Hematopoietic multipotent progenitor cell (in vitro differentiated cells): ENCODE measurements around the gene GATAD2A. TPM values are rescaled to one million over a fixed set of nuclear protein-coding genes. Genes with fewer than 3 reads are reported as not detected.

ENCODE experiments used
- DNase-seq, 3 donors: peaks; one replicate each; pipeline ENCODE4 v3.0.0-alpha.2; 2011 to 2015; ENCODE audit warnings: low read depth in 2 of 3, low spot score in 2 of 3
- total RNA-seq: library from RNA; depleted of rRNA; stranded (reverse); fragments of >200 nt; gene quantifications from one replicate; pipeline ENCODE4 v1.2.3, GENCODE V29; 2012

GATAD2A gene
- total RNA-seq, 1 donor, result 47.1 TPM

DNA sequence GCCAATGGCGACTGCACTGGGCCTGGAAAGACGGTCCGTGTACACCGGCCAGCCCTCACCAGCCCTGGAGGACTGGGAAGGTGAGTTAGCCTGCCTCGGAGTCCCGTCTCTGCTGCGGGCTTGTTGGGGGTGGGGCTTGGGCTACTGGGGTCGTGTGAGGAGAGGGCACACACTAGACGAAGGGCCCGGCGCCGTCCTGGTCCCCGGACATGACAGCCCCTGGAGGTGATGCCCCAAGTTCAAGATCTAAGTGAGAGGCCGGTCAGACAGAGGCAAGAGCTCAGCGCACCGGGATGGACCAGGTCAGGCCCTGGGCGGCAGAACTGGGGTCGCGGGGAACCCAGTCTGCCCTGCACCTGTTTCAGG lies 134.2 kb downstream of the GATAD2A start:
- no peak for DNase-seq

DNA sequence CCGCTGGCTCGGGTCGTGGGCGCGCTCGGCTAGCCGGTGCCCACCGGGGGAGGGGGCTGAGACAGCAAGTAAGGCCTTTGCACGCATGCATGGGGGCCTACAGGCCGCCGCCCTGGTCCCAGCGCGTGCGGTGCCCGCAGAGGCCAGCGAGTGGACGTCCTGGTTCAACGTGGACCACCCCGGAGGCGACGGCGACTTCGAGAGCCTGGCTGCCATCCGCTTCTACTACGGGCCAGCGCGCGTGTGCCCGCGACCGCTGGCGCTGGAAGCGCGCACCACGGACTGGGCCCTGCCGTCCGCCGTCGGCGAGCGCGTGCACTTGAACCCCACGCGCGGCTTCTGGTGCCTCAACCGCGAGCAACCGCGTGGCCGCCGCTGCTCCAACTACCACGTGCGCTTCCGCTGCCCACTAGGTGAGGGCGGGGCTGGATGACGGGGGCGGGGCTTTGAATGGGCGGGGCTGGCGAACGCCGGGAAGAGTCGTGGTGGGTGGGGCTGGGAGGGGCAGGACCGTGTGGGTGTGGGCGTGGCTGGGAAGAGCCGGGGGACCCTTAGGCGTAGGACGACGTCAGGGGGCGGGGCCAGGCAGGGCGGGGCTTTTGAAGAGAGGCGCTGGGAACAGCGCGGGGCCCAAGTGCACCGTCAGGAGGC lies 134.7 kb downstream of the GATAD2A start:
- DNase-seq, result peak in 2 of 3 donors; percentile 70 to 80

DNA sequence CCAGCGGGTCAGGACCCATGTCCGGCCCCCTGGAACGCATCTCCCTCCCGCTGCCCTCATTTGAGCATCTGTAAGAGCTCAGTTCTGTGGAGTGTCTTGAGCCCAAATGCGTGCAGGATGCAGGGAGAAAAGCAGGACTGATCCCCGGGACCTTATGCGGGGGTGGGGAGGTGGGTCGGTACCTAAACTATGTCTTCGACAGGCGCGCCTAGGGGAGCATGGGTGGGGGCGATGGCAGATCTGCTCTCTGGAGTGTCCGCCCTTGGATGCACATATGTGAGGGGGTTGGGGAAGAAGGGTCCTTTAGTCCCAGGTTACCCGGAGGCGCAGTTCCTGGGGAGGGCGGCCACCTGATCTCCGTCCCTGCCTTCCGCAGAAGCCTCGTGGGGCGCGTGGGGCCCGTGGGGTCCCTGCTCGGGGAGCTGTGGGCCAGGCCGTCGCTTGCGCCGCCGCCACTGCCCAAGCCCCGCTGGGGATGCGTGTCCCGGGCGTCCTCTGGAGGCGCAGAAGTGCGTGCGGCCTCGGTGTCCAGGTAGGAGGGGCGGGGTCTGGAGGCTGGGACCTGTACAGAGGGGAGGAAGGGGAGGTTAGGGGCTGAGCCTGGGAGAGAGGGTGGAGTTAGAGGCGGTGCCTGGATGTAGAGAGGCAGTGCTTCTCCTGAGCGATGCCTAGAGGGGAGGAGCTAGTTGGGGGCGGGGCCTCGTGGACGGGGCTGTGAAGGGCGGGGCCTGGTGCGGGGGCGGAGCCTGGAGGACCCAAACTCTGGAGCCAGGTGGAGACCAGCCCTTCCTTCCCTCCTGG lies 135.4 kb downstream of the GATAD2A start:
- peak in 2 of 3 donors; percentile 73 to 75 for DNase-seq

DNA sequence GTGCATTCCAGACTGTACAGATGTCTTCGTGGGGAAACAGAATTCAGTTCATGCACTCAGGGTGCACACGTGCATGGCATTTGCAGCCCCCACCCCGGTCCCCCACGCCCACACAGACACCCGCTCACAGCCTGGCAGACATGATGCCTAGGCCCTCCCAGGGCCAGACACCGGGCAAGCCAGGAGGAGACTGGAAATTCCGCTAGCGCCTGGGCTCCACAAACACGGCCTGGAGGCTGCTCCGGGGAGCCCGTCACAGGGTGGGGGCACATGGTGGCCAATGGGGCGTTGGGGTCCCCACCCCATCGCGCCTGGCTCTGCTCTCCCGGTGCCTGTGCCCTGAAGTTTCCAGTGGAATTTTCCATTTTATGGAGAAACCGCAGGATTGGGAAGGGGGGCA lies 136.1 kb downstream of the GATAD2A start:
- no peak for DNase-seq

DNA sequence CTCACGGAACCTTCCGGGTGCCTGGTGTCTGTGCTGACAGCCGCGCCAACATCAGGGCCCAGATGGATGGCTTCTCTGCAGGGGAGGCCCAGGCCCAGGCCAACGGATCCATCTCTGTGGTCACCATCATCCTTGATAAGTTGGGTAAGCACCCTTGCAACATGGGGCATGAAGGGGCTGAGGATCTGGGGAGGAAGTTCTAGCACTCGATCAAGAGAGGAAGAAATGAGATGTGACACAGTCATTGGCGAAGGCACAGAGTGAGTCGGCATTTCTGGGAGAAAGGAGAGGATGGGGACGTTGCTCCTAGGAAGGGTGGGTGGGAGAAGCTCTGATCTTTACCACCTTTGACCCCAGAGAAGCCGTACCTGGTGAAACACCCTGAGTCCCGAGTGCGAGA lies 137.0 kb downstream of the GATAD2A start:
- DNase-seq, result no peak

DNA sequence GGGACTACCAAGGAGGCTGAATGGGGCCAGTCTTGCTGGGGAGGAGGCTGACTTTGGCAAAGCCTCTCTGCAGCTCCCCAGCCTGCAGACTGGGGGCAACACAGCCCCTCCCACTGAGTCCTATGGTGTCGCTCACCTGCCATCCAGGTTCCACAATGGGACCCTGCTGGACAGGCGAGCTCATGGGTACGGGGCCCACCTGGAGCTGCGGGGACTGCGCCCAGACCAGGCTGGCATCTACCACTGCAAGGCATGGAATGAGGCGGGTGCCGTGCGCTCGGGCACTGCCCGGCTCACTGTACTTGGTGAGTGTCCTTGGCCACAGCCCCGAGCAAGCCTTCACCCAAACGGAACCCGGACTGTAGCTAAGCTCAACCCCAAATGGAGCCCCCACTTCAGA lies 137.6 kb downstream of the GATAD2A start:
- DNase-seq, result no peak

DNA sequence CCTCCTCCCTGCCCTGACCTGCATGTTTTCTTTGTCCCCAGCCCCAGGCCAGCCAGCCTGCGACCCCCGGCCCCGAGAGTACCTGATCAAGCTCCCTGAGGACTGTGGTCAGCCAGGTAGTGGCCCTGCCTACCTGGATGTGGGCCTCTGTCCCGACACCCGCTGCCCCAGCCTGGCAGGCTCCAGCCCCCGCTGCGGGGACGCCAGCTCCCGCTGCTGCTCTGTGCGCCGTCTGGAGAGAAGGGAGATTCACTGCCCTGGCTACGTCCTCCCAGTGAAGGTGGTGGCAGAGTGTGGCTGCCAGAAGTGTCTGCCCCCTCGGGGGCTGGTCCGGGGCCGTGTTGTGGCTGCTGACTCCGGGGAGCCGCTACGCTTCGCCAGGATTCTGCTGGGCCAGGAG lies 138.2 kb downstream of the GATAD2A start:
- no peak for DNase-seq

DNA sequence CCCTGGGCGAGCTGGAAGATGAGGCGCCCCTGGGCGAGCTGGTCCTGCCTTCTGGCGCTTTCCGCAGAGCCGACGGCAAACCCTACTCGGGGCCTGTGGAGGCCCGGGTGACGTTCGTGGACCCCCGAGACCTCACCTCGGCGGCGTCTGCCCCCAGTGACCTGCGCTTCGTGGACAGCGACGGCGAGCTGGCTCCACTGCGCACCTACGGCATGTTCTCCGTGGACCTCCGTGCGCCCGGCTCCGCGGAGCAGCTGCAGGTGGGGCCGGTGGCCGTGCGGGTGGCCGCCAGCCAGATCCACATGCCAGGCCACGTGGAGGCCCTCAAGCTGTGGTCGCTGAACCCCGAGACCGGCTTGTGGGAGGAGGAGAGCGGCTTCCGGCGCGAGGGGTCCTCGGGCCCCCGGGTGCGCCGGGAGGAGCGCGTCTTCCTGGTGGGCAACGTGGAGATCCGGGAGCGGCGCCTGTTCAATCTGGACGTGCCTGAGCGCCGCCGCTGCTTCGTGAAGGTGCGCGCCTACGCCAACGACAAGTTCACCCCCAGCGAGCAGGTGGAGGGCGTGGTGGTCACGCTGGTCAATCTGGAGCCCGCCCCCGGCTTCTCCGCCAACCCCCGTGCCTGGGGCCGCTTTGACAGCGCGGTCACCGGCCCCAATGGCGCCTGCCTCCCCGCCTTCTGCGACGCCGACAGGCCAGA lies 138.9 kb downstream of the GATAD2A start:
- no peak for DNase-seq

DNA sequence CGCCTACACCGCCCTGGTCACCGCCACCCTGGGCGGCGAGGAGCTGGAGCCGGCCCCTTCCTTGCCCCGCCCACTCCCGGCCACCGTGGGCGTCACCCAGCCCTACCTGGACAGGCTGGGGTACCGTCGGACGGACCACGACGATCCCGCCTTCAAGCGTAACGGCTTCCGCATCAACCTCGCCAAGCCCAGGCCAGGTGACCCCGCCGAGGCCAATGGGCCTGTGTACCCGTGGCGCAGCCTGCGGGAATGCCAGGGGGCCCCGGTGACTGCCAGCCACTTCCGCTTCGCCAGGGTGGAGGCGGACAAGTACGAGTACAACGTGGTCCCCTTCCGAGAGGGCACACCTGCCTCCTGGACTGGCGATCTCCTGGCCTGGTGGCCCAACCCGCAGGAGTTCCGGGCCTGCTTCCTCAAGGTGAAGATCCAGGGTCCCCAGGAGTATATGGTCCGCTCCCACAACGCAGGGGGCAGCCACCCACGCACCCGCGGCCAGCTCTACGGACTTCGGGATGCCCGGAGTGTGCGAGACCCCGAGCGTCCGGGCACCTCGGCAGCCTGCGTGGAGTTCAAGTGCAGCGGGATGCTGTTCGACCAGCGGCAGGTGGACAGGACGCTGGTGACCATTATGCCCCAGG lies 139.6 kb downstream of the GATAD2A start:
- DNase-seq, result no peak

DNA sequence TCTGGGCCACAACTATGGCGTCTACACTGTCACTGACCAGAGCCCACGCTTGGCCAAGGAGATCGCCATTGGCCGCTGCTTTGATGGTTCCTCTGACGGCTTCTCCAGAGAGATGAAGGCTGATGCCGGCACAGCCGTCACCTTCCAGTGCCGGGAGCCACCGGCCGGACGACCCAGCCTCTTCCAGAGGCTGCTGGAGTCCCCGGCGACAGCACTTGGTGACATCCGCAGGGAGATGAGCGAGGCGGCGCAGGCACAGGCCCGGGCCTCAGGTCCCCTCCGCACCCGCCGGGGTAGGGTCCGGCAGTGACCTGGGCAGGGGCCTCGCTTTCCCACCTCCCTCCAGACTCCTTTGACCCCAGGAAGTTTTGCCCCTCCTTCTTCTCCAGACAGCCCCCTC lies 140.2 kb downstream of the GATAD2A start:
- no peak for DNase-seq

DNA sequence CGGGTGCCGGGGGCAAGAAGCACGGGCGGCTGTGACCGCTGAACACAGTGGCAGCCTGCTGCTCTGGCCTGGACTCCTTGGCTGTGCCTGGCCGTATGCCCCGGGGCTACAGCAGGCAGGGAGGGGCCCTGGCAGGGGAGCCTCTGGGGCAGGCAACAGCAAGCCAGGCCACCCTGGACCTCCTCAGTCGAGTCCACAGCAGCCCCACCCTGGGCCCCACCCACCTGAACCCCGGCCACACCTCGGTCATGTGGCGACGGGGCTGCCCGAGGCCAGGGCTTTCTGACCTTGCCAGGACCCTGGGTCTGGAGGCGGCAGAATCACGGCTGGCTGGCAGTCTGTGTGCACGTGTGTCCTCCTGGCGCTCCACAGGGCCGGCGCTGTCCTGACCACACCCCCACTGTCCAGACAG lies 141.3 kb downstream of the GATAD2A start:
- DNase-seq, result no peak

DNA sequence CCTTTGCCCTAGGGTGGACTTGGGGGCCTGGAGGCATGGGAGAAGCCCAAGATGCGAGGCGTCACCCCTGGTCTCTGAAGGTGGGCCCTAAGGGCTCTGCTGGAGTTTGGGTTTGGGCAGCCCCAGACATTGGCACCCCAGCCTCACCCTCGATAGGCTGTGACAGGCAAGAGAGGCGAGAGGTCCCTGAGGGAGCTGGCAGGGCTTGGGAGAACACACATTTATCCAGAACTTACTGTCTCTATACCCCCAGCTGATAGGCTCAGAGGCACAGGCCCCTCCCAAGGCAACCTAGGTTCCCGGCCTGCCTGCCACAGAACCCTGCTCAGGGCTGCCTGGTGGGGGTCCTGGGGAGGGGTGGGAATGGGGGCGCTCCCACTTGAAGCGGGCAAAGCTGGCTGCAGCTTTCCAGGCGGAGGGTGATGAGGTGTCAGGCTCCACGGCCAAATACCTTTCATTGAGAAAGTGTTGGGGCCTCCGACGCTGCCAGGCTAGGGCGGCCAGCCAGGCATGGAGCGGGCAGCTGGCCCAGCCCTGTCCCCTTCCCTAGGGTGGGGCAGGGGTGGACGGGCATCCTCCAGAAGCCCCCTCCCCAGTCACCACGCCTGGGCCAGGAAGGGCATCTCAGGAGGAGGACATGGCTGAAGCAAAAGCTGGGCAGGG lies 142.3 kb downstream of the GATAD2A start:
- no peak for DNase-seq

DNA sequence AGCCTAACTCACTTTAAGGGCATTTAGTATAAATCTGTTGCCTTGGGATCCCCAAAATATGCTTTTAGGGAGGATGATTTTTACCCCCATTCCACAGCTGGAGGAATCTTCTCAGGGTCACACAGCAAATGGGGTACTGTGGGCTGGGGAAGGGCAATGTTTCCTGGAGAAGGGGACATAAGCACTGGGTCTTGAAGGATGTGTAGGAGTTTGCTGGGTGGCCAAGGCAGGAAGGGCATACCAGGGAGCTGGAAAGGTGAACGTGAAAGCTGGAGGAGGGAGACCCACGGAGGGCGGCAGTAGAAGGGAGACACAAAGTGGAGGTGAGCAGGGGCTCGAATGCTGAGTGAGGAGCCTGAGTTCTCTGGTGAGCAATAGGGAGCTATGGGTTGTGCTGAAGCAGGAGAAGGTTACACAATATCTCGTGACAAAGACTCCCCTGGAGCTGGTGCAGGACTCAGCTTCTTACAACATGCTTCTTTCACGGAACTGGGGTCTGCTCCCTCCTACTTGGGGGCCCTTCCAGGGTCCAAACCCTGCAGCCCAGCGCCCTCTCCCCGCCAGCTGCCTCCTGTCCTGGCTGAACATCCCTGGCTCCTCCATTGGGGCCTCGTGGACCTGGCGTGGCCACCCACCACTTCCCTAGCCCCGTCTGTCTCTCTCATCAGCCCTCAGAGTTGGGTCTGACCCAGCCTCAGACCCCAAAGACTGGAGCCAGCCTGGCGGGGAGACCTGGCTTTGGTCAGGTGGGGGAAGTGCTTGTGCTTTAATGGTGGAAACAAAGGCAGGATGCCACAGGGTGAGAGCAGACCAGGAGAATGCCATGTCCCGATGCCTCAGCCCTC lies 143.7 kb downstream of the GATAD2A start:
- DNase-seq, result no peak

DNA sequence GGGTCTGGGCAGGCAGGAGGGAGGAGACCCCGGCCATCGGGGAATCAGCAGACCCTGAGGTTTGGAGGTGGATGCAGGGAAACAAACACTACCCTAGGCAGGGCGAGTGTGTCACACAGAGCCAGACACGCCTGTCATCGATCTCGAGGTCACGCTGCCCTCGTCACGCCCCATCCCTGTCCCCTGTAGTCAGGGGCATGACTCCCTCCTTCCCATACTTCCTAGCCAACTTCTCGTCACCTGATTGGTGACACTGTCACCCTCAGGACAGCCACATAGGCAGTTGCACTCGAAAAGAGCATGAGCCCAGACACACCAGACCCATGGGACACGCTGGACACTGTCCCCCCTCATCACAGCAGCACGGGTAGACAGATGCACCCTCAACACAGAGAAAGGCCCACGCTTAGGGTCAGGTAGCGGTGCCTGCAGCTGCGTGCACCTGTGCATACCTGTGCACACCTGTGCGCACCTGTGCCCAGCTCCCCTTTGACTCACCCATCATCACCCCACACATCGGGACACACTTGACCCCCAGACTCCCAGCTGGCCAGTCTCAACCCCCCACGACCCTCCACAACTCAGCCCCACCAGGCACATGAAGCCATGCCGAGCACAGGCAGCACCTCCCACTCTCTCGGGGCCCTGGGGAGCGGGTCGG lies 144.5 kb downstream of the GATAD2A start:
- DNase-seq, result no peak

DNA sequence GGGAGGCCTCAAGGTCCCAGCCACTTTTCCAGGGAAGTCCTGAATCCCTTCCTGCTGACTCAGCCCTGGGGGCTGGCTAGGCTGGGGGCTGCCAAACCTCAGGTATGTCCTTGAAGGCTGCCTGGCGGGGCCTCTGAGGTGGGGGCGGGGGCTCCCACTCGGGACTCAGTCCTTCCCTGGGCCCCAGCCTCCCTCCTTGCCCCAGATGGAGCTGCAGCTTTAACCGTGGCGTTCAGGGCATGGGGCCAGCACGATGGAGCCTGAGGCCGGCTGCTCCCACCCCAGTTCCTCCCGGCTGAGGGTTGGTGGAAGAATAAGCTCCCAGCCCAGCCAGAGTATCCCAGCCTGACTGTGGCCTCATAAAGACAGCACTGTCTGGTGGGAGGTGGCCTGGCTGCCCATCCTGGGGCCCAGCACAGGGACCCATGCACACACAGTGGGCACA lies 145.0 kb downstream of the GATAD2A start:
- no peak for DNase-seq

DNA sequence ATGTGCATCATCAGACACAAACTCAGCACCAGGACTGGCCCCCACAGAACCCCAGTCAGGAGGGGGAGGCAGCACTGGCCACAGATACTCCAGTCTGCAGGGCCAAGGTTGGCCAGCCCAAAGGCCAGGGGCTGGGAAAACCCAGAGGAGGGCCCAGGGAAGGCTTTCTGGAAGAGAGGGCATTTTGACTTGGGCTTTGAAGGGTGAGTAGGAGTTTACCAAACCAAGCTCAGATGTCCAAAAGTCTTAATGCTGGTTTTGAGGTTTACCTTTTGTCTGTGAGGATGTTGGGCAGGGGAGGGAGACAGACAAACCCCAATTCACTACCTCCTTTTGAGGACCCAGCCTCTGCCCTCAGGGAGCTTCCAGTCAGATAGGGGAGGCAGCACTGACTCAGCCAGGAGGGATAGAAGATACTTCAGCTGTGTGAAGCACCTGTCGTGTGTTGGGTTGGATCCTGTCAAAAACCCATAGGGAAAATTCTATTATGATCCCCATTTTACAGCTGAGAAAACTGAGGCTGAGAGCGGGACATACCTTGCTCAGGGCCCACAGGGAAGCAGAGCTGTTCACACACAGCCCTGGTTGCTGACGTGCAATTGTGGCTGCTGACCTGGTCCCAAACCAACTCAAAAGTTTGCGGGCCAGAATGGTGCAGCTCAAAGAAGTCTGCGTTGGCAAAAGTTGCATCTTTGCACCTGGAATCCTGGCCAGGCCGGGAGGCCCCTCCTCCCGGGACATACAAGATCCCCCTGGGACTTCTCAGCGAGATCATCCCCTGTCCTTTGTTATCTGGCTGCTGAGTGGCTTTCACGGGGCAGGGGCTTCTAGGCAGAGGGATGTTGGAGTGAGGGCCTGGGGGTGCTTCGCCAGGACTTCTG lies 145.7 kb downstream of the GATAD2A start:
- DNase-seq, result no peak

DNA sequence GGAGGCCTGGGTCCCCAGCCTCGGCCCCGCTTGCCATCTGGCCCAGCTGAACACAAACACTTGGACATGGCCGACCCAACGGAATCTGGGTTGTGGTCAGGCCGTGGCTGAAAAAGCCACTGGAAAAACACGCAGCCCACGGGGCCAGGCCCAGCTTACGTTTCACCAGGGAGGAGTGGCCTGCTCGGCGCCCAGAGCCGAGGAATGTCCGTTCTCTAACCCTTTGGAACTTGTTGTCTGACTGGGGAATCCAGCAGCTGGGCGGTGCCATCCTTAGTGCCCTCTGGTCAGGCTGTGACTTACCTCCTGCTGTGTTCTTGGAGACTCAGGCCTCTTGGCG lies 146.3 kb downstream of the GATAD2A start:
- no peak for DNase-seq

DNA sequence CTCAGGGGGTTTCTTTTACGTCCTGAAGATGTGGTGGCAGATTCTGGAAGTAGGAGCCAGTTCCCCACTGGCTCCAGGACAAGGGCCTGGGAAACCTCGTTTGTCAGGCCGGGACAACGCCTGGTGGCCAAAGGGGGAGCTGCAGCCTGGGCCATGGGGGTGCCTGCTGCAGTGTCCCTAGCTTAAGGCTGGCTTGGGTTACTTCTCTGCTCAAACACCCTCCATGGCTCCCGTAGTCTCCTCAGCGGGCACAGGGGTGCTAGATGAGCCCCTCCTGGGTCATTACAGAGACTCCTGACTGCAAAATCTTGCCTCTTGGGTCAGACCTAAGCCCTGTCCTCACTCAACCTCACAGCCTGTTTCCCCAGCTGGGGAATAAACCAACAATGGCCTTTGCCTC lies 147.3 kb downstream of the GATAD2A start:
- no peak for DNase-seq
